GM23338 (cell line): ENCODE data around the gene TMEM145. TPM values are rescaled to one million over a fixed set of nuclear protein-coding genes. Genes with fewer than 3 reads are reported as not detected.

Experiments used
- ATAC-seq: fragments of 200-7000 bp; cut with Tn5 transposase; 3 replicates; pipeline ENCODE4 v1.9.1; 2020
- DNase-seq: peaks from one replicate; pipeline ENCODE4 v3.0.0-alpha.2; 2015; ENCODE audit warnings: low spot score
- H2AFZ ChIP-seq: fragments of 200-600 bp; sonication (generic); 2 replicates; pipeline ENCODE4 v1.8.0; 2016; ENCODE audit warnings: antibody characterized with exemption, mild to moderate bottlenecking, moderate library complexity
- H3F3A ChIP-seq: fragments of 200-600 bp; sonication (generic); replicated peaks from 2 replicates; pipeline ENCODE4 v1.8.0; 2017; ENCODE audit warnings: antibody characterized with exemption, mixed run types, low read depth
- H3K27ac ChIP-seq: fragments of 200-600 bp; sonication (generic); 2 replicates; pipeline ENCODE4 v1.6.1; 2016; ENCODE audit warnings: low read depth
- H3K27me3 ChIP-seq: fragments of 200-600 bp; sonication (generic); 2 replicates; pipeline ENCODE4 v1.8.0; 2016; ENCODE audit warnings: mild to moderate bottlenecking, mixed run types, moderate library complexity; ENCODE audit not compliant: insufficient read depth
- H3K36me3 ChIP-seq: fragments of 200-600 bp; sonication (generic); 2 replicates; pipeline ENCODE4 v1.8.0; 2016; ENCODE audit warnings: mild to moderate bottlenecking; ENCODE audit not compliant: insufficient read depth
- H3K4me1 ChIP-seq: fragments of 200-600 bp; sonication (generic); 2 replicates; pipeline ENCODE4 v1.8.0; 2016; ENCODE audit warnings: mild to moderate bottlenecking, moderate library complexity; ENCODE audit not compliant: insufficient read depth
- H3K4me2 ChIP-seq: fragments of 200-600 bp; sonication (generic); 2 replicates; pipeline ENCODE4 v1.7.1; 2017; ENCODE audit warnings: mixed run types
- H3K4me3 ChIP-seq: fragments of 200-600 bp; sonication (generic); 2 replicates; pipeline ENCODE4 v1.6.1; 2016; ENCODE audit warnings: mixed run types
- H3K79me2 ChIP-seq: fragments of 200-600 bp; sonication (generic); replicated peaks from 2 replicates; pipeline ENCODE4 v1.8.0; 2017; ENCODE audit warnings: mild to moderate bottlenecking; ENCODE audit not compliant: insufficient read depth
- H3K9me2 ChIP-seq: fragments of 200-600 bp; sonication (generic); 2 replicates; pipeline ENCODE4 v1.8.0; 2017; ENCODE audit not compliant: insufficient read depth
- H4K20me1 ChIP-seq: fragments of 200-600 bp; sonication (generic); replicated peaks from 2 replicates; pipeline ENCODE4 v1.8.0; 2017; ENCODE audit warnings: mild to moderate bottlenecking; ENCODE audit not compliant: insufficient read depth
- H3K27ac Mint-ChIP-seq: 2 replicates; pipeline ENCODE4 v1.8.0; 2020; ENCODE audit warnings: inconsistent platforms, mild to moderate bottlenecking, moderate library complexity, mixed read lengths
- H3K27me3 Mint-ChIP-seq: 3 replicates; pipeline ENCODE4 v1.8.0; 2022; ENCODE audit warnings: low read depth, mild to moderate bottlenecking, moderate library complexity, mixed read lengths, inconsistent platforms; ENCODE audit not compliant: insufficient read depth, poor library complexity
- H3K36me3 Mint-ChIP-seq: 3 replicates; pipeline ENCODE4 v1.8.0; 2021; ENCODE audit warnings: low read depth, mild to moderate bottlenecking, inconsistent platforms, moderate library complexity, mixed read lengths
- H3K4me1 Mint-ChIP-seq: 3 replicates; pipeline ENCODE4 v1.8.0; 2020; ENCODE audit warnings: mild to moderate bottlenecking, inconsistent platforms, mixed read lengths
- H3K4me3 Mint-ChIP-seq: 3 replicates; pipeline ENCODE4 v1.8.0; 2021; ENCODE audit warnings: moderate library complexity, mild to moderate bottlenecking, inconsistent platforms, mixed read lengths
- H3K9me3 Mint-ChIP-seq: 3 replicates; pipeline ENCODE4 v1.8.0; 2020; ENCODE audit warnings: moderate library complexity, mild to moderate bottlenecking, inconsistent platforms, mixed read lengths
- EZH2phosphoT487 ChIP-seq: fragments of 200-600 bp; sonication (generic); IDR thresholded peaks from one replicate; pipeline ENCODE4 v1.8.1; 2018; ENCODE audit warnings: antibody characterized with exemption; ENCODE audit not compliant: unreplicated experiment
- STAT1 ChIP-seq: IDR thresholded peaks from one replicate; pipeline ENCODE4 v1.6.1; 2016; ENCODE audit warnings: antibody characterized with exemption; ENCODE audit not compliant: unreplicated experiment
- ZNF114 ChIP-seq: fragments of 250-450 bp; sonication (Bioruptor Pico); IDR thresholded peaks from 2 replicates; pipeline ENCODE4 v1.5.0; 2020; ENCODE audit warnings: mild to moderate bottlenecking, moderate library complexity
- ZNF331 ChIP-seq: fragments of 250-450 bp; sonication (Bioruptor Pico); IDR thresholded peaks from 2 replicates; pipeline ENCODE4 v1.5.0; 2020; ENCODE audit warnings: low read depth, mild to moderate bottlenecking, moderate library complexity
- polyA plus RNA-seq: library from polyadenylated mRNA; unstranded; fragments of >200 nt; fragmentation: Nextera tagmentation; extraction: Ambion mirVana; gene quantifications from 2 replicates; pipeline ENCODE4 v1.2.1, GENCODE V29; 2016
- total RNA-seq: library from RNA; depleted of rRNA; stranded (reverse); fragments of >200 nt; shearing (Covaris generic); gene quantifications from 2 replicates; pipeline ENCODE4 v1.2.3, GENCODE V29; 2014
- TF ChIP-seq, protein P1 (sequence below): IDR thresholded peaks from one replicate; pipeline ENCODE4 v1.6.1; 2018; ENCODE audit warnings: antibody characterized with exemption; ENCODE audit not compliant: unreplicated experiment
- TF ChIP-seq, protein P2 (sequence below), 2 experiments: fragments of 200-600 bp in 1 of 2; sonication (generic) in 1 of 2; conservative IDR thresholded peaks; 2 replicates each; pipeline versions ENCODE4 v1.5.1 to v1.6.1; 2016 to 2017; ENCODE audit warnings: antibody characterized with exemption in 2 of 2, low read depth in 2 of 2, mild to moderate bottlenecking in 2 of 2, moderate library complexity in 1 of 2
- TF ChIP-seq, protein P3 (sequence below): fragments of 250-450 bp; sonication (Bioruptor Pico); IDR thresholded peaks from 2 replicates; pipeline ENCODE4 v1.5.0; 2020; ENCODE audit warnings: mild to moderate bottlenecking, moderate library complexity

The TMEM145 gene
- total and polyA plus RNA-seq, 2 experiments from 2014 or later = 1.9 to 5.4 TPM

DNA sequence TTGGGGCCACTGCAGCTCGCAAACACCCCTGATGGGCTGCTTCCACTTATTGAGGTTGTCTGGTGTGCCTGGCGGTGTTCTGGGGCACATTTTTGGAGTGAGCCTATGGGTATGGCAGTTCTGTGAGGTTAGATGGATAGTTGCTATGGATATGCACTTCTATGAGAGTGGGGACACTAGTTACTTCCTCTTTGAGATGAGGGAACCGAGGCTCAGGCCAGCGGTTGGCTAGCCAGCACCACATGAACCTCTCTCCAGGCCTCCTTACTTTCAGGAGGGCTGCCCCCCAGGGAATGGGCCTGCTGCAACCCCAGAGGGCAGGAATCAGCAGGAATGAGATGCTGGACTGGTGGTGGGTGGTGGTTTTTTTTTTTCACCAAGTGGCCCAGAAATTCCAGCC lies 24.7 kb upstream of the TMEM145 start:
- Mint-ChIP-seq H3K27me3 (peaks cover 15% of the 10 kb centered on the region), H3K4me3 (no peak overlapping the region), H3K36me3 (peaks cover 26% of the 10 kb centered on the region), H3K27ac (no peak overlapping the region), H3K4me1 (peaks cover 29% of the 10 kb centered on the region), H3K9me3 (no peaks in the 10 kb centered on the region)
- DNase-seq = no peak
- Histone ChIP-seq H4K20me1 (peaks cover 4% of the 10 kb centered on the region; the same call in 1 of the 2 replicates), H2AFZ (no peak overlapping the region), H3K4me2 (no peak overlapping the region), H3K36me3 (peaks cover 4% of the 10 kb centered on the region; the same call in 1 of the 2 replicates), H3F3A (peaks cover 8% of the 10 kb centered on the region; the same call in 1 of the 2 replicates), H3K4me3 (no peak overlapping the region), H3K27ac (no peak overlapping the region), H3K4me1 (peaks cover 6% of the 10 kb centered on the region; the same call in 1 of the 2 replicates), H3K79me2 (peaks cover 16% of the 10 kb centered on the region), H3K27me3 (no peaks in the 10 kb centered on the region), H3K9me2 (no peaks in the 10 kb centered on the region)
- TF ChIP-seq ZNF331 = no peak
- TF ChIP-seq, protein P1, sequence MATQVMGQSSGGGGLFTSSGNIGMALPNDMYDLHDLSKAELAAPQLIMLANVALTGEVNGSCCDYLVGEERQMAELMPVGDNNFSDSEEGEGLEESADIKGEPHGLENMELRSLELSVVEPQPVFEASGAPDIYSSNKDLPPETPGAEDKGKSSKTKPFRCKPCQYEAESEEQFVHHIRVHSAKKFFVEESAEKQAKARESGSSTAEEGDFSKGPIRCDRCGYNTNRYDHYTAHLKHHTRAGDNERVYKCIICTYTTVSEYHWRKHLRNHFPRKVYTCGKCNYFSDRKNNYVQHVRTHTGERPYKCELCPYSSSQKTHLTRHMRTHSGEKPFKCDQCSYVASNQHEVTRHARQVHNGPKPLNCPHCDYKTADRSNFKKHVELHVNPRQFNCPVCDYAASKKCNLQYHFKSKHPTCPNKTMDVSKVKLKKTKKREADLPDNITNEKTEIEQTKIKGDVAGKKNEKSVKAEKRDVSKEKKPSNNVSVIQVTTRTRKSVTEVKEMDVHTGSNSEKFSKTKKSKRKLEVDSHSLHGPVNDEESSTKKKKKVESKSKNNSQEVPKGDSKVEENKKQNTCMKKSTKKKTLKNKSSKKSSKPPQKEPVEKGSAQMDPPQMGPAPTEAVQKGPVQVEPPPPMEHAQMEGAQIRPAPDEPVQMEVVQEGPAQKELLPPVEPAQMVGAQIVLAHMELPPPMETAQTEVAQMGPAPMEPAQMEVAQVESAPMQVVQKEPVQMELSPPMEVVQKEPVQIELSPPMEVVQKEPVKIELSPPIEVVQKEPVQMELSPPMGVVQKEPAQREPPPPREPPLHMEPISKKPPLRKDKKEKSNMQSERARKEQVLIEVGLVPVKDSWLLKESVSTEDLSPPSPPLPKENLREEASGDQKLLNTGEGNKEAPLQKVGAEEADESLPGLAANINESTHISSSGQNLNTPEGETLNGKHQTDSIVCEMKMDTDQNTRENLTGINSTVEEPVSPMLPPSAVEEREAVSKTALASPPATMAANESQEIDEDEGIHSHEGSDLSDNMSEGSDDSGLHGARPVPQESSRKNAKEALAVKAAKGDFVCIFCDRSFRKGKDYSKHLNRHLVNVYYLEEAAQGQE = no peak
- TF ChIP-seq, protein P2, sequence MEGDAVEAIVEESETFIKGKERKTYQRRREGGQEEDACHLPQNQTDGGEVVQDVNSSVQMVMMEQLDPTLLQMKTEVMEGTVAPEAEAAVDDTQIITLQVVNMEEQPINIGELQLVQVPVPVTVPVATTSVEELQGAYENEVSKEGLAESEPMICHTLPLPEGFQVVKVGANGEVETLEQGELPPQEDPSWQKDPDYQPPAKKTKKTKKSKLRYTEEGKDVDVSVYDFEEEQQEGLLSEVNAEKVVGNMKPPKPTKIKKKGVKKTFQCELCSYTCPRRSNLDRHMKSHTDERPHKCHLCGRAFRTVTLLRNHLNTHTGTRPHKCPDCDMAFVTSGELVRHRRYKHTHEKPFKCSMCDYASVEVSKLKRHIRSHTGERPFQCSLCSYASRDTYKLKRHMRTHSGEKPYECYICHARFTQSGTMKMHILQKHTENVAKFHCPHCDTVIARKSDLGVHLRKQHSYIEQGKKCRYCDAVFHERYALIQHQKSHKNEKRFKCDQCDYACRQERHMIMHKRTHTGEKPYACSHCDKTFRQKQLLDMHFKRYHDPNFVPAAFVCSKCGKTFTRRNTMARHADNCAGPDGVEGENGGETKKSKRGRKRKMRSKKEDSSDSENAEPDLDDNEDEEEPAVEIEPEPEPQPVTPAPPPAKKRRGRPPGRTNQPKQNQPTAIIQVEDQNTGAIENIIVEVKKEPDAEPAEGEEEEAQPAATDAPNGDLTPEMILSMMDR (conservative IDR thresholded peaks at IDR 0.05; ENCODE audit: low read depth in 2 of 2) = no peak
- no peak for ATAC-seq

DNA sequence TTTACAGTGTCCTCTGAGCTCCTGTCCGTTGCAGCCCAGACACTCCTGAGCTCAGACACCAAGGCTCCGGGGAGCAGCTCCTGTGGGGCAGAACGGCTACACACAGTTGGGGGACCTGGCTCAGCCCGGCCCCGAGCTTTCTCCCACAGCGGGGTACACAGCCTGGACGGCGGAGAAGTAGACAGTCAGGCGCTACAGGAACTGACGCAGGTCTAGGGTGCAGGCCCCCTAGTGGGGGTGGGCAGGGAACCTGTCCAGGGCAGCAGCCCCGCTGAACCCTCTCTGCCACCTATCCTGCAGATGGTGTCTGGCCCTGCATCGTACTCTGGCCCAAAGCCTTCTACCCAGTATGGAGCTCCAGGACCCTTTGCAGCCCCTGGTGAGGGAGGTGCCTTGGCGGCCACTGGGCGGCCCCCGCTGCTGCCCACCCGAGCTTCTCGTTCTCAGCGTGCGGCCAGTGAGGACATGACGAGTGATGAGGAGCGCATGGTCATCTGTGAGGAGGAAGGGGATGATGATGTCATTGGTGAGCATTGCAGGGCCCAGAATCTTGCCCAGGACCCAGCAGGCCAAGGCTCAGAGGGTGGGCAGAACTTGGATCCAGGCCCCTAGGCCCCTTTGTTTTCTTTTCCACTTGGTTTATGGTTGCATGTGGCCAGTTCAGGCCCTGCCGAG lies 24.1 kb upstream of the TMEM145 start:
- no peak overlapping the region for H3K4me2 ChIP-seq
- peaks cover 16% of the 10 kb centered on the region for H3K79me2 ChIP-seq
- H3K4me1 ChIP-seq = peaks cover 6% of the 10 kb centered on the region; the same call in 1 of the 2 replicates
- ATAC-seq = no peak
- TF ChIP-seq EZH2phosphoT487 = no peak
- TF ChIP-seq ZNF114 (CRISPR knock-in tag) = no peak
- TF ChIP-seq, protein P3, sequence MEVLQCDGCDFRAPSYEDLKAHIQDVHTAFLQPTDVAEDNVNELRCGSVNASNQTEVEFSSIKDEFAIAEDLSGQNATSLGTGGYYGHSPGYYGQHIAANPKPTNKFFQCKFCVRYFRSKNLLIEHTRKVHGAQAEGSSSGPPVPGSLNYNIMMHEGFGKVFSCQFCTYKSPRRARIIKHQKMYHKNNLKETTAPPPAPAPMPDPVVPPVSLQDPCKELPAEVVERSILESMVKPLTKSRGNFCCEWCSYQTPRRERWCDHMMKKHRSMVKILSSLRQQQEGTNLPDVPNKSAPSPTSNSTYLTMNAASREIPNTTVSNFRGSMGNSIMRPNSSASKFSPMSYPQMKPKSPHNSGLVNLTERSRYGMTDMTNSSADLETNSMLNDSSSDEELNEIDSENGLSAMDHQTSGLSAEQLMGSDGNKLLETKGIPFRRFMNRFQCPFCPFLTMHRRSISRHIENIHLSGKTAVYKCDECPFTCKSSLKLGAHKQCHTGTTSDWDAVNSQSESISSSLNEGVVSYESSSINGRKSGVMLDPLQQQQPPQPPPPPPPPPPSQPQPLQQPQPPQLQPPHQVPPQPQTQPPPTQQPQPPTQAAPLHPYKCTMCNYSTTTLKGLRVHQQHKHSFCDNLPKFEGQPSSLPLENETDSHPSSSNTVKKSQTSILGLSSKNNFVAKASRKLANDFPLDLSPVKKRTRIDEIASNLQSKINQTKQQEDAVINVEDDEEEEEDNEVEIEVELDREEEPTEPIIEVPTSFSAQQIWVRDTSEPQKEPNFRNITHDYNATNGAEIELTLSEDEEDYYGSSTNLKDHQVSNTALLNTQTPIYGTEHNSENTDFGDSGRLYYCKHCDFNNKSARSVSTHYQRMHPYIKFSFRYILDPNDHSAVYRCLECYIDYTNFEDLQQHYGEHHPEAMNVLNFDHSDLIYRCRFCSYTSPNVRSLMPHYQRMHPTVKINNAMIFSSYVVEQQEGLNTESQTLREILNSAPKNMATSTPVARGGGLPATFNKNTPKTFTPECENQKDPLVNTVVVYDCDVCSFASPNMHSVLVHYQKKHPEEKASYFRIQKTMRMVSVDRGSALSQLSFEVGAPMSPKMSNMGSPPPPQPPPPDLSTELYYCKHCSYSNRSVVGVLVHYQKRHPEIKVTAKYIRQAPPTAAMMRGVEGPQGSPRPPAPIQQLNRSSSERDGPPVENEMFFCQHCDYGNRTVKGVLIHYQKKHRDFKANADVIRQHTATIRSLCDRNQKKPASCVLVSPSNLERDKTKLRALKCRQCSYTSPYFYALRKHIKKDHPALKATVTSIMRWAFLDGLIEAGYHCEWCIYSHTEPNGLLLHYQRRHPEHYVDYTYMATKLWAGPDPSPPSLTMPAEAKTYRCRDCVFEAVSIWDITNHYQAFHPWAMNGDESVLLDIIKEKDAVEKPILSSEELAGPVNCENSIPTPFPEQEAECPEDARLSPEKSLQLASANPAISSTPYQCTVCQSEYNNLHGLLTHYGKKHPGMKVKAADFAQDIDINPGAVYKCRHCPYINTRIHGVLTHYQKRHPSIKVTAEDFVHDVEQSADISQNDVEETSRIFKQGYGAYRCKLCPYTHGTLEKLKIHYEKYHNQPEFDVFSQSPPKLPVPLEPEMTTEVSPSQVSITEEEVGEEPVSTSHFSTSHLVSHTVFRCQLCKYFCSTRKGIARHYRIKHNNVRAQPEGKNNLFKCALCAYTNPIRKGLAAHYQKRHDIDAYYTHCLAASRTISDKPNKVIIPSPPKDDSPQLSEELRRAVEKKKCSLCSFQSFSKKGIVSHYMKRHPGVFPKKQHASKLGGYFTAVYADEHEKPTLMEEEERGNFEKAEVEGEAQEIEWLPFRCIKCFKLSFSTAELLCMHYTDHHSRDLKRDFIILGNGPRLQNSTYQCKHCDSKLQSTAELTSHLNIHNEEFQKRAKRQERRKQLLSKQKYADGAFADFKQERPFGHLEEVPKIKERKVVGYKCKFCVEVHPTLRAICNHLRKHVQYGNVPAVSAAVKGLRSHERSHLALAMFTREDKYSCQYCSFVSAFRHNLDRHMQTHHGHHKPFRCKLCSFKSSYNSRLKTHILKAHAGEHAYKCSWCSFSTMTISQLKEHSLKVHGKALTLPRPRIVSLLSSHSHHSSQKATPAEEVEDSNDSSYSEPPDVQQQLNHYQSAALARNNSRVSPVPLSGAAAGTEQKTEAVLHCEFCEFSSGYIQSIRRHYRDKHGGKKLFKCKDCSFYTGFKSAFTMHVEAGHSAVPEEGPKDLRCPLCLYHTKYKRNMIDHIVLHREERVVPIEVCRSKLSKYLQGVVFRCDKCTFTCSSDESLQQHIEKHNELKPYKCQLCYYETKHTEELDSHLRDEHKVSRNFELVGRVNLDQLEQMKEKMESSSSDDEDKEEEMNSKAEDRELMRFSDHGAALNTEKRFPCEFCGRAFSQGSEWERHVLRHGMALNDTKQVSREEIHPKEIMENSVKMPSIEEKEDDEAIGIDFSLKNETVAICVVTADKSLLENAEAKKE (CRISPR knock-in tag) = no peak
- no peak for TF ChIP-seq STAT1
- no peak for DNase-seq
- Mint-ChIP-seq H3K27me3 (peaks cover 16% of the 10 kb centered on the region), H3K27ac (no peak overlapping the region), H3K4me1 (peaks cover 30% of the 10 kb centered on the region), H3K4me3 (no peak overlapping the region), H3K9me3 (no peaks in the 10 kb centered on the region), H3K36me3 (peaks cover 33% of the 10 kb centered on the region)
- H3K4me3 ChIP-seq = no peak overlapping the region
- no peak overlapping the region for H2AFZ ChIP-seq
- peaks cover 4% of the 10 kb centered on the region; the same call in 1 of the 2 replicates for H4K20me1 ChIP-seq
- no peaks in the 10 kb centered on the region for H3K27me3 ChIP-seq
- H3K36me3 ChIP-seq = peaks cover 4% of the 10 kb centered on the region; the same call in 1 of the 2 replicates
- no peak overlapping the region for H3K27ac ChIP-seq
- no peaks in the 10 kb centered on the region for H3K9me2 ChIP-seq
- peaks cover 7% of the 10 kb centered on the region; the same call in 1 of the 2 replicates for H3F3A ChIP-seq
